ENCODE results near the gene FRMPD4.

- TF ChIP-seq CTCF (IDR thresholded peaks at IDR 0.05; ENCODE audit: low read length) (no peak), EZH2 (IDR thresholded peaks at IDR 0.05; ENCODE audit: borderline replicate concordance, low read length) (no peak)
Measured at GRCh38 chrX:12210971-12211370, 72.7 kb downstream of the FRMPD4 start.
